NAMALWA (cell line): ENCODE results near the gene RAP2B.

Experiments used
- DNase-seq: peaks from one replicate; pipeline ENCODE4 v3.0.0-alpha.2; 2015; ENCODE audit warnings: low spot score

The RAP2B gene

DNA sequence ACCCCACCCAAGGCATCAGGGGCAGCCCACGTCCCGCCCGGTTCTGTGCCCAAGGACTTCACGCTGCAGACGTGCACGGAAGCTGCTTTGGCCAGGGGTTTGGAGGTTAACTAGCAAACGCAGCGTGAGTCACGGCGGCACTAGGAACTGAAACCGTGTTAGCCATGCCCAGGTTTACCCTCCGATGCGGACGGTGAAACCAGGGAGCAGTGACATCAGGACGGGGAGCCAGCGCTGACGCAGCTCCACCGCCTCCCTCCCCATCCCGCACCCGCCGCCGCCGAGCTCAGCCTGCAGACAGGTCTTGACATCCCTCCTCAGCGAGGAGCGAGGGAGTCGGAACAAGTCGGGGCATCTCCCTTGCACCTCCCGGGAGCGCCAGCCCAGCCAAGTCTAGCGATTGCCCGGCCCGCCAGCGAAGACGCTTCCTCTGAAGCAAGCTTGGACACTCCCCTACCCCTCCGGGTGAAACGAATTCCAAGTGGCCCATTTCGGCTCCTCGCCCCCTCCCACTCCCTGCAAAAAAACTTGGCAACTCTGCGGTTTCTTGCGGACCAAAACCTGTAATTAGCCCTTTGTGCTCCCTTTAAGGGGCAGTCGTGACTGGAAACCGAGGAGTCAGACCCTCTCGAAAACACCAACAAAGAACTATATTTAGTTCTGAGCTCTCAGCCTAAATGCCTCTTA, 1.4 kb upstream of the RAP2B start:
- peak; percentile 90 for DNase-seq

- peak; percentile 100 for DNase-seq
Observed at GRCh38 chr3:153161138-153161713, 800 bp upstream of the RAP2B start.

DNA sequence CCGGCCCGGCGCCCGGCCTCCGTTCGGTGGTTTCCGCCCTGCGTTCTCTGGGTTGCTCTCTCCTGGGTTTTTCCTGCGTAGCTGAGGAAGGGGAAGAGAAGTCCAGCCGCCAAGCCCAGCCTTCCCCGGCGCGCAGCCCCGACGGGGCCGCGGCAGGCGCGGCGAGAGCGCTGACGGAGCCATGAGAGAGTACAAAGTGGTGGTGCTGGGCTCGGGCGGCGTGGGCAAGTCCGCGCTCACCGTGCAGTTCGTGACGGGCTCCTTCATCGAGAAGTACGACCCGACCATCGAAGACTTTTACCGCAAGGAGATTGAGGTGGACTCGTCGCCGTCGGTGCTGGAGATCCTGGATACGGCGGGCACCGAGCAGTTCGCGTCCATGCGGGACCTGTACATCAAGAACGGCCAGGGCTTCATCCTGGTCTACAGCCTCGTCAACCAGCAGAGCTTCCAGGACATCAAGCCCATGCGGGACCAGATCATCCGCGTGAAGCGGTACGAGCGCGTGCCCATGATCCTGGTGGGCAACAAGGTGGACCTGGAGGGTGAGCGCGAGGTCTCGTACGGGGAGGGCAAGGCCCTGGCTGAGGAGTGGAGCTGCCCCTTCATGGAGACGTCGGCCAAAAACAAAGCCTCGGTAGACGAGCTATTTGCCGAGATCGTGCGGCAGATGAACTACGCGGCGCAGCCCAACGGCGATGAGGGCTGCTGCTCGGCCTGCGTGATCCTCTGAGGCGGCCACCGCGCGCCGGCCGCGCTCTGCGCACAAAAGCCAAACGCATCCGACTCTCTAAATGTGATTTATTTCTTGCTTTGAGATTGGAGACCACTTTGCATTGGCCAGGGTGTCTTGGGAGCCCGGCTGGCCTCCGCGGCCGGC, 727 bp downstream of the RAP2B start:
- DNase-seq = peak; percentile 63

- DNase-seq = no peak
Observed at GRCh38 chr3:153163393-153163724, 1.3 kb downstream of the RAP2B start.

DNA sequence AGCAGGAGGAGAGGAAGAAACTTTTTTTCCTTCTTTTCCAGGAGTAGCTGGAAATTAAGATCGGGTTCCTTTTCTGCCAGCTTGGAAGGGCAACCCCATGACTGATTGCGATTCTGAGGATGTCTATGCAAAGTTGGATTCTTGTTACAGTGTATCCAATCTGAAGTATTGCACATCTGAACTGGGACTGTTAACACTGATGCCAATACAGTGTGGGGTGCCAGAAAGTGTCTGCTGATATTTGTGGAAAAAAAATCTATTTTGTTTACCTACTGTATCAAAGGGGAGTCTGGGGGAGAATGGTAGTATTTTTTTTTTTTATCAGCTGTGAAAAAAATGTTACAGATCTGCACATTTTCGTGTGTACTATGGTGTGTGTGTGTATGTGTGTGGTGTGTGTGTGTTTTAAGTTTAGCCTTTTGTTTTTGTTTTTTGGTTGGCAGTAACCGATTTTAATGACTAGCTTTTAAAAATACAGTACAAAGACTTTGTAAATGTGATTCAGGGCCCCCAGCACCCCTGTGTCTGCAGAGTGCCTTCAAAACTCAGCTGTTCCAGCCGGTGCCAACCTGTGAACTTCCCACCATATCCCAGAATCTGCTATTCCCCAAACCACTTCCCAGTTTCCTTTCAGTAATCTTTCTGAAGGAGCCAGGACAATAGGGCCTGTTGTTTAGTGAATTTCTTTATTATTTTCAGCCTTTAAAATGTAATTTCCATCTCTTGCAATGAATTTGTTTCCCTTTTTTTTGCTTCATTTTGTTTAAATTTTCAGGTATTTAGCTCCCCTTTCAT, 1.9 kb downstream of the RAP2B start:
- peak; percentile 38 for DNase-seq

GRCh38 chr3:153165261-153165681, 3.2 kb downstream of the RAP2B start:
- DNase-seq = peak; percentile 51

GRCh38 chr3:153166206-153166605, 4.2 kb downstream of the RAP2B start:
- no peak for DNase-seq

GRCh38 chr3:153166796-153167195, 4.8 kb downstream of the RAP2B start:
- DNase-seq = no peak

GRCh38 chr3:153169793-153170383, 7.9 kb downstream of the RAP2B start:
- DNase-seq = no peak

DNA sequence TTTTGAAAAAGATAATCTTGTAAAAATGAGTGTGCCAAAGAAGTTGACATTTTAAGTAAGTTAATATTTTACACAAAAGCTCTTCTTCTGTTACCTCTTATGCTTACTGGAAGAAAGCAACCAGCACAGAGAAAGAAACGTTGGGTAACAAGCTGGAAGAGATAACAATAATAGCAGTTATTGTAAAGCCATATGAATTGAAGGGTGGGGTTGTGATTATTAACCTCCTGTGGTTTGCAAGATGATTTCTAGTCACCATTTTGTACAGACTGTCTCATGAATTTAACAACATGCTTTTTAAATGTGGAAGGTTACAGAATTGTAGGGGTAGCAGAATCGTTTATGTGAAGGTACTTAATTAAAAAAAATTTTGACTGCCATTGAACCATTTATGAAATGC, 9.2 kb downstream of the RAP2B start:
- no peak for DNase-seq

DNA sequence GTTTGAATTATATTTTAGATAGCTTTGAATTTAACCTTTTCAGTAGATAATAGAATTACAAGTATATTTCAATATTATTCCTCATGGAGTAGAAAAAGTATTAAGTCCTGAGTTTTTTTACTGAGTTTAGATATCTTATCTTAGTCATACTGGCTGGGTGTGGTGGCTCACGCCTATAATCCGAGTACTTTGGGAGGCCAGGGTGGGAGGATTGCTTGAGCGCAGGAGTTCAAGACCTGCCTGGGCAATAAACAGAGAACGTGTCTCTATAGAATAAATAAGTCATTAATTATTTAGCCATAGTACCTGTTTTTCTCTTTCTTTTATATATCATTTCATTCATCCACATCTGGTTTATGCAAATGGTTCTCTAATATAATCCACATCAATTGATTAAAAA, 9.9 kb downstream of the RAP2B start:
- DNase-seq = no peak

GRCh38 chr3:153172796-153173757, 11.1 kb downstream of the RAP2B start:
- no peak for DNase-seq

DNA sequence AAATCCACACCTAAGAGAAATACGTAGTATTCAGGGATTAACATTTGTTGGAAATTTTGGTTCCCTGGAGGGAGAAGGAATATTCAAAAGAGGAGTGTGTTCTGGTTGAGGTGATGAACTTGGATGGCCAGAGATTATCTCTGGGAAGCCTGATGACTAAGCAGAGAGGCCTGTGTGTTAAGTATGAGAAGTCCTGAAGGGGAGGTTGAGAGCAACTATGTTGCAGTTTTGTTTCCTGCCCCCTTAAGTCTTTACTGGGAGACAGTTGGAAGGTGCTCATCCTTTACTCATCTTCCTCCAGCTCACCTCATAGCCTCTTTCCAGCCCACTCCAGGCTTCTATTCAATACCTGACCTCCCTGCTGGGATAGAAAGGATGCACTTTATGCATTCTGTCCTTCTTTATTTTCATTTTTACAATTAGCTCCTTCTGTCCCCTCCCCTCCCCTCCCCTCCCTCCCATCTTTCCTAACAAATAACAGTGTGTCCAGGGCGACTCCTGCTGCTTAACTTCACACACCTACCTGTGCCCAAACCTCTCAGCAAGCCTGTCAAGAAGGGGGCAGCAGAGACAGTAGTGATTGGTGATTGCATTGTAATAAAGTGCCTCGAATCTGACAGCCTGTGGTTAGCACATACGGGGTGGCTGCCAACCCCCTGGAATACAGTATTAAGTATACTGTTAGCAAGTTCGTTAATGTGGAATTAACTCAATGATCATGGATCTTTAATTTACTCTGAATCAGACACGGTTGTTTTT, 11.9 kb downstream of the RAP2B start:
- DNase-seq = no peak

DNA sequence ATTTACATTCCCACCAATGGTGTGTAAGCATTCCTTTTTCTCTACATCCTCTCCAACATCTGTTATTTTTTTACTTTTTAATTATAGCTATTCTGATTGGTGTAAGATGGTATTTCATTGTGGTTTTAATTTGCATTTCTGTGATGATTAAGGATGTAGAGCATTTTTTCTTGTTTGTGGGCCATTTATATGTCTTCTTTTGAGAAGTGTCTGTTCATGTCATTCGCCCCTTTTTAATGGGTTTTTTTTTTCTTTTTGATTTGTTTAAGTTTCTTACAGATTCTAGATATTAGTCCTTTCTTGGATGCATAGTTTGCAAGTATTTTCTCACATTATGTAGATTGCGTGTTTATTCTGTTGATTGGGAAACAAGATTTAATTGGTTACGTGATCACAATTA, 14.2 kb downstream of the RAP2B start:
- no peak for DNase-seq

DNA sequence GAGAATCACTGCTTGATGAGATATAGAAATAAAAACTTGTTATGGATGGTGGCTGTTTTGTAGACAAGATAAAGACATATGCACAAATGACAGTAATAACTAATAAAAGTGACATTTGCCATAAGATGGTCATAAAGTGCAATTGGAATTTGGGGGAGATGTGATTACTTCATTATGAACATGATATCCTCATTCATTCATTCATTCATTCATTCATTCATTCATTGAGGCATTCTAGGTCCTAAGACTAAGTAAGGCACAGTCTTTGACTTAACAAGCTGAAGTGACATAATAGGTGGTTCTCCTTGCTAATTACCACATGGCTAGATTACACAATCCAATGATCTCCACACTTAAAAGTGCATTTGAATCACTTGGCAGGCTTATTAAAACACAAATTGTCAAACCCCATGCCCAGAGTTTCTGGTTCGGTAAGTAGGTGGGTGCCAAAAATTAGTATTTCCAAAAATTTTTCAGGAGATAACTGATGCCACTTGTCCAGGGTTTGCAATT, 18.9 kb downstream of the RAP2B start:
- DNase-seq = no peak

GRCh38 chr3:153182501-153183293, 20.7 kb downstream of the RAP2B start:
- no peak for DNase-seq

- DNase-seq = no peak
Observed at GRCh38 chr3:153190923-153191322, 28.9 kb downstream of the RAP2B start.

DNA sequence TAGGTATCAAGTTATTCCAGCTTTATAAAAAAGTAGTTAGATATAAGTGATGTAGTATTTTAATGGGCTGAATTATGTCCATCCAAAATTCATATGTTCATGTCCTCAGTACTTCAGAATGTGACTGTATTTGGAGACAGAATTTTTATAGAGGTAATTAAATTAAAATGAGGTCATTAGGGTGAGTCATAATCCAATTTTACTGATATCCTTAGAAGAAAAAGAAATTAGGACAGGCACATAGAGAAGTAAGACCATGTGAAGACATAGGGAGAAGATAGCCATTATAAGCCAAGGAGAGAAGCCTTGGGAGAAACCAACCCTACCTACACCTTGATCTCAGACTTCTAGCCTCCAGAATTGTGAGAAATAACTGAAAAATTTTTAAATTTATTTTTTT, 30.3 kb downstream of the RAP2B start:
- no peak for DNase-seq
